ENCODE results near the gene RXRA.

The RXRA gene

DNA sequence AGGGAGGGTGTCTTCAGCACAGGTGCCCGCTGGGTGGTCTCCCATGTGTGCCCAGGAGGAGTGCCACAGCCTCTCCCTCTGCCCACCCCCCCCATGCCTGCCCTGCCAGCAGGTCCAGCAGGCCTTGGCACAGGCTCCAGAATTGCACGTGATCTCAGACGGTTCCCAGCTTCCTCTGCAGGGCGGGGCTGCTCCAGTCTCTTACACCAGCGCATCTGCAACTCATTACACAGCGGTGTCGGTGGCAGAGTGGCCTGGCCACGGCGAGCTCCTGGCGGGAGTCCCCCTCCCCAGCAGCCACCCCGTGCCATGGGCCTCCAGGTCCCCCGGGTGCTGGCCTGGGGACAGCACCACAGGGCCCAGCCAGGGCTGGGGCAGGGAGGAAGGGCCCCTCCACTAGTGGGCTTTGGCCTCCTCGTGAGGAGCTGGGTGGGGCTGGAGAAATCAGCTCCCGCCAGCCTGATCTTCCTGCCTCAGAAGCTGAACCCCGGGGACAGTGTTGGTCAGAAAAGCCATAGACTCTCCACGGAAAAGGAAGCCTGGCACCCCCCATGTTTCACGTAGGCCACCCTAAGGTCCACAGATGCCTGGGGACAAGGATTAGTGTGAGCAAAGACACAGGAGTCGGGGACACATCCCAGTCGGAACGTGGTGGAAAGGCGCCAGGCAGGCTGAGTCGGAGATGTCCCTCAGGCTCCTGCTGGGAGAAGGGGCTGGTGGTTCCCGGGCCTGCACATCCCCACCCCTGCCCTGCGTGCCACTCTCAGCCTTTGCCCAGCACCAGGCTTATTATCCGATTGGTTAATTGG, 40.2 kb downstream of the RXRA start:
- in situ Hi-C loops (cut with MboI; ENCODE audit: low sequenced_read_pairs): no loop called here

- in situ Hi-C loops (cut with MboI; ENCODE audit: low sequenced_read_pairs): no loop called here
Observed at GRCh38 chr9:134367061-134367460, 40.8 kb downstream of the RXRA start.

DNA sequence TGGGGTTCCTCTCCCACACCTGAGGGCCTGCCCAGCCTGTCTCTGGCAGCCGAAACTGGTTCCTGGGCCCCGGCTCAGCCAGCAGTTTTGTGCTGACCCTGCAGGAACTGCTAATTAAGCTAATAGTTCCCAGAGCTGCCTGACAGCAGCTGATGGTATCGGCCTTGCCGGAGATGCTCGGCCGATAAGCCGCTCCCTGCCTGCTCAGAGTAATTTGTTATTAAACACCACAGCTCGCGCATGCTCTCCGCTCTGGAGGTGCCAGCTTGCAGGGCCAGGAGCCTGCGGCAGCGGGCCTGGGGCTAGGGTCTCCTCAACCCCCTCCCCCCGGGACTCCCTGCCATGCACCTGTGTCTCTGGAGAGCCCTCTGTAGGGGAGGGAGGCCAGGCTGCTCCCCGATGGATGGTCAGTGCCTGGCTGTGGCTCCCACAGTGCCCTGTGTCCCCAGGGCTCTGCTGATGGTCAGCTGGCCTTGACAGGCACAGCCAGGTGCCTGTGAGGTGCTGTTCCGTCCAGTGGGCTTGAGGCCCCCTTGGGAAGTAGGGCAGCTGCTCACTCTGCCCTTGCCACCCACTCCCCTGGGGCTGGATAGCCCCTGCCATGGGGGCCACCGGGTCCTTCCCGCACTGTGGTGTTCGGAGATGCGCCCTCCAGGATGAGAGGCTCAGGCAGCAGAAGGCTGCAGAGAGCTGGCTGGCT, 41.7 kb downstream of the RXRA start:
- in situ Hi-C loops (cut with MboI; ENCODE audit: low sequenced_read_pairs): no loop called here

- in situ Hi-C loops (cut with MboI; ENCODE audit: low sequenced_read_pairs): no loop called here
Observed at GRCh38 chr9:134368571-134368970, 42.3 kb downstream of the RXRA start.

- in situ Hi-C loops (cut with MboI; ENCODE audit: low sequenced_read_pairs): no loop called here
Observed at GRCh38 chr9:134369416-134370212, 43.4 kb downstream of the RXRA start.

GRCh38 chr9:134370213-134370492, 43.9 kb downstream of the RXRA start:
- in situ Hi-C loops (cut with MboI; ENCODE audit: low sequenced_read_pairs): no loop called here

- in situ Hi-C loops (cut with MboI; ENCODE audit: low sequenced_read_pairs): no loop called here
Observed at GRCh38 chr9:134370638-134371037, 44.4 kb downstream of the RXRA start.

GRCh38 chr9:134371731-134372130, 45.5 kb downstream of the RXRA start:
- in situ Hi-C loops (cut with MboI; ENCODE audit: low sequenced_read_pairs): no loop called here

GRCh38 chr9:134372581-134373267, 46.5 kb downstream of the RXRA start:
- in situ Hi-C loops (cut with MboI; ENCODE audit: low sequenced_read_pairs): no loop called here

DNA sequence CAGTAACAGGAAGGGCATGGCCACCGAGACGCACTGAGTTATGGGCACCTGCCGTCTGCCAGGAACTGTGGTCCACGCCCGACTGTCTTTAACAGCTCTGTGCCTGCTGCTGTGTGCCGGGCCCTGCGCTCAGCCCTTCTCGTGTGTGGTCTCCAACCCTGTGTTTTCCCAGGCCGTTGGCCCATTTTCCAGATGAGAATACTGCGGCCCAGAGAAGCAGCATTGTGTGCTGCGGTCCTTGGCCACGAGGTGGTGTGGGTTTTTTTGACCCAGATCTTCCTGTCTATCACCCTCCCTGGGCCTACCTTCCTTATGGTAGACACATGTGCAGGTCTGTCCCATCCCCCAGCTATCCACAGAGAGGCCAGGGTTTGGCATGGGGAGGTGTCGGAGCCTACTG, 47.0 kb downstream of the RXRA start:
- in situ Hi-C loops (cut with MboI; ENCODE audit: low sequenced_read_pairs): no loop called here

GRCh38 chr9:134373953-134374300, 47.7 kb downstream of the RXRA start:
- in situ Hi-C loops (cut with MboI; ENCODE audit: low sequenced_read_pairs): no loop called here

GRCh38 chr9:134374301-134375010, 48.2 kb downstream of the RXRA start:
- in situ Hi-C loops (cut with MboI; ENCODE audit: low sequenced_read_pairs): no loop called here

GRCh38 chr9:134375011-134375390, 48.7 kb downstream of the RXRA start:
- in situ Hi-C loops (cut with MboI; ENCODE audit: low sequenced_read_pairs): no loop called here

DNA sequence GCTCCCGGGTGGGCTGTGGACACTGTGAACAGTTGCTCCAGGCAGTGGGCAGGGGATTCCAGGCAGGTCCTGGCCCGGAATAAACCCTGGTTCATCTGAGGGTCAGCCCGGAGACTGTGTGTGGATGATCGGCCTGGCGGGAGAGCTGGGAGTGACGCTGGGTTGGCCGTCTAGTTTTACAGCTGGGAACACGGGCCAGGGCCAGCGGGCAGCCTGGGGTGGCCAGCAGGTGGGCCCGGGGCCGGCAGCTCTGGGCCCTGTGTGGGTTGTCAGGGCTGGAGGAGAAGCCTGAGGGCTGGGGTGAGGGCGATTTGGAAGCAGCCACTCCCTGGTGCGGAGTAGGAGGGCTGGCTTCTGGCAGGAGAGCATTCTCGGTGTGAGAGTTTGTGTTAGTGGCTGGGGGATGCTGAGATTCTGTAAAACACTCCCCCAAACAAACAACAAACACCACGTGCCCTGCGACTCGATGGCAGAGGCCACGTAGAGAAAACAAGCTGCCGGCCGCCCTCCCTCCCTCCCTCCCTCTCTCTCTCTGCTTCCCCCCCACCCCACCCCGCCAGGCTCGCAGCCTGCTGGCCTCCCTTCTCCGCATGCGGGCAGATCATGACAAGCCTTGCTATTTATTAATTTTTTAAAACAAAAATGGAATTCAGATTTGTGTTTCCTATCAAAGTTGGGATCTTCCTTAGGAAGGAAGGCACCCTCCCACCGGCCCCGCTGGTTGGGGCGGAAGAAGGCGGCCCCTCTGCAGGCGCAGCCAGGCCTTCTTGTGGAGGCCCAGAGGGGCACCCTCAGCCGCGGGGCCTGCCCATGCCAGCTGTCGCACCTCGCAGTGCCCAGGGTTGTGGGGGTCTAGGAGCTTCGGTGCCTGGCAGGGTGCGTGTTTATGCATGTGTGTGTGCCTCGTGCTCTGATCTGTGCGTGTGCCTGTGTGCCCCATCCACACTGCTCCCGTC, 49.5 kb downstream of the RXRA start:
- in situ Hi-C loops (cut with MboI; ENCODE audit: low sequenced_read_pairs): no loop called here

DNA sequence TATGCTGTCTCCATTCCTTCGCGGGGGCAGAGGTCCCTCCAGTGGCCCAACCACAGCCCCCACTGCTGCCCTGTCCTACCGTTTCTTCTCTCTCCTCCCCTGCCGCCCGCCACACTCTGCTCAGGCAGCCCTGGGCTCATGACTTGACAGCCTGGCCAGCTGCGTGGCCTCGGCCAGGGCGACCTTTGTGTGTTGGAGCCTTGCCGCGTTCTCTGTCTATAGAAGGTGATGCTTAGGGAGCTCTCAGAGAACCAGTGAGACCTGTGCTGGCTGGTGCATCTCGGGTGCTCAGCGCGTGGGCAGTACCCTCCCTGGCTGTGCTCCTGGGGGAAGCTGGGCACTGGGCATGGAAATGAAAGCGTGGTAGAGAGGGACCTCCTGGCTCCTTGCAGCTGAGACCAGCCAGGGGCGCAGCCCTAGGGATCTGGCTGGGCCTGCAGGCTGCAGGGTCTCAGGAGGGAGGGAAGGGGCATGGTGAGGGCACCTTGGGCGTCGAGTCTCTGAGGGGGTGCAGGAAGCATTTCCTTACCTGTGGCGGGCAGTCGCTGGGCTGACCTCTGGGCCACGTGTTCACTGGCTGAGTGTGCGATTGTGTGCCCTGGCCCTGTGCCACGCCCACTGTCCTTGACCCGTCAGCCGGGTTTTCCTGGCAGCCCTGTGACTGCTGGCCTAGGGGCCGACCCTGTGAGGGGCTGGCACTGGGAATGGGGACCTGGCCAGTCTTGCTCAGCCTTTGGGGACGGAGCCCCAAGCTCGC, 50.3 kb downstream of the RXRA start:
- in situ Hi-C loops (cut with MboI; ENCODE audit: low sequenced_read_pairs): no loop called here

DNA sequence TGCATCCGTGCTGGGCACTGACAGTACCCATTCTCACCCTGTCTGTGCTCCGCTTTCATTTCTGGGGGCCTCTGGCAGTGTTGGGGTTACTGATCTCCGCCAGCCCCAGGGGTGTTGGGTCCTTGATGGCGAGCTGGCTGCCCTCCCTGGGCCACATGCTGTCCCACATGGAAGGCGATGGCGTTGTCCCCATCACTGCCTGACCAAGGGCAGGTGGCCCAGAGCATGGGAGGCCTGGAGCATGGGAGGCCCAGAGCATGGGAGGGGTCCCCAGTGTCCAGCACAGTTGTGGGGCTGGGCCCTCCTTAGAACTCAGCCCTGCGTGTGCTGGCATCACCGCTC, 50.9 kb downstream of the RXRA start:
- in situ Hi-C loops (cut with MboI; ENCODE audit: low sequenced_read_pairs): no loop called here

DNA sequence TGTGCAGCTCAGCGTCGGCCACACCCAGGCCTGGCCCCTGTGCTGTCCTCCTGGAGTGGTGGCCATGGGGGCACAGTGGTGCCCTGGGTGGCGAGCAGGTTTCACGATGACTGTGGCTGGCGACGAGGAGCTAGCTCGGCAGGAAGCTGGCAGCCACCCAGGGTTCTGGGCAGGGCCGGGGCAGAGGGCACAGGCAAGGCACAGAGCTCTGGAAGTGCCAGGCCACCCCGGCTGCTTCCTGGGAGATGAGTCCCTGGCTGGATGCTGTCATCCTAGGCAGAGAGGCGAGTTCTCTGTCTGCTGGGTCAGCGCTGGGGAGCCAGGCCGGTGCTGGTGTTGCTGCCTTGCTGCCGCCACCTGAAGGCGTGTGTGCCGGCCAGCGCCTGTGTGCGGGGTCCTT, 51.7 kb downstream of the RXRA start:
- in situ Hi-C loops (cut with MboI; ENCODE audit: low sequenced_read_pairs): no loop called here

DNA sequence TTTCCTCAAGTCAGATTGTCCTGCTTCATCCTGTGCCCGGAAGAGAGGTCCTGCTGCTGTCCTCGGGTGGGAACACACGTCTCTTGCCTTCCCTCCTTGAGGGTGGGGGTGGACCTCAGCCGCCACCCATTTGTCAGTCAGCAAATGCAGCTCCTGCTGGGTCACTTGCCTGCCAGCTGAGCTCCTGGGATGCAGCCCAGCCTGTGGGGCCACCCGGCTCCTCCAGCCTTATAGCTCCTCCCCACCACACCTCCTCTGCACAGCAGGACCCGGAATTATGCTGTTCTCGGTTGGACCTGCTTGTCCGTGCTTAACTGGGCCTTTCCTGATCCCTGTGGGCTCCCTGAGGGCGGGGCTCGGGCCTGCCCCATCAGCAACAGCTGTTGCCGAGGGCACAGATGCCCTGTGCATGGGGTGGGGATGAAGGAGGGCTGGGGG, 52.7 kb downstream of the RXRA start:
- in situ Hi-C loops (cut with MboI; ENCODE audit: low sequenced_read_pairs): no loop called here

DNA sequence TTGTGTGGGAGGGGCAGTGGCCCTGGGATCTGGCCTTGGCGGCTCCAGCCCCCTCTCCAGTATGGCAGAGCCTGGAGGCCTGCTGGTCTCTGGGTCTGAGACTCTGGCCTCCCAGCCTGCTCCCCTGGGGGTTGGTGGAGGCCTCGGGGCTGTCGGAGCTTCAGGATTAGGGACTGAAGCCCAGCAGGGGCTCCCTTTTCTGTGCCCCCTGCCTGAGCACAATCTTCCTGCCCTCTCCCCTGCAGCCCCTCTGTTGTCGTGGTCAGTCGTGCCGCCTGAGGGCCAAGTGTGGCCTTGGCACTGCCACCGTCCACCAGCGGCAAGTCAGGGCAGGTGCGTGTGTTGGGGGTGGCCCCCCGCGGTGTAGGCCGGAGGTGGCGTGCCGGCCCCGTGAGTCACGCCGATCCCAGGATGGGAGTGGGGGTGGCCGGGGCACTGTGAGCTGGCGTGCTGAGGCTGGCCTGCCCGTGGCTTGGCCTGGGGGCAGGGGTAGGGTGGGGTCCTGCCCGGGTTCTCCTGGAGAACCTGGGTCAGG, 53.6 kb downstream of the RXRA start:
- in situ Hi-C loops (cut with MboI; ENCODE audit: low sequenced_read_pairs): no loop called here
